NCI-H446 treated with DMSO at 0.1 percent for 48 hours (cell line): Measurements from ENCODE around the gene CYP2C9.

Source experiments
- DNase-seq: peaks from one replicate; lab custom pipeline; 2025; lab: John Stamatoyannopoulos, UW

Gene CYP2C9

DNA sequence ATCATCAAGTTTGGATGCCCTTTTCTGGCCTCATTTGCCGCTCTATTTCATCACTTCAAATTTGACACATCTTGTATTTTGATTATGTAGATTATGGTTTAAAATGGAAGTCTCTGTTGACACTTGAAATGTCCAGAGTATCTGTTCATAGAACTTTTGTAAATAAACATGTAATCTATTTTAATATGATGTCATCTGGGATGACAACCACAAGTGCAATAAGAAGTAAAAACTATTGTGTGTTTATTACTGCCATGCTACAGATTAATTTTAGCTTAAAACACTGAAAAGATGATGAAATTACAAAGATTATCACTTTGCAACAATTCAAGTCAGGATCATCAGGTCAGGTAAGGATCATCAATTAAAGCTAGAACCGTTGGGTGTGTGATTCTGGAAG is 100.8 kb downstream of the CYP2C9 start:
- DNase-seq: no peak
